Calu3 (cell line): ENCODE measurements around the gene PTPRN2. TPM values are rescaled to one million over a fixed set of nuclear protein-coding genes. Genes with fewer than 3 reads are reported as not detected.

ENCODE experiments used
- BruUV-seq: library from RNA; stranded (reverse); fragments of 400-500 nt; replicated peaks from 2 replicates; lab custom pipeline; 2021; lab: Mats Ljungman, UMichigan
- CTCF ChIA-PET: fragments of 300-600 bp; sonication (Branson Sonifier 250); formaldehyde crosslinking; loops from one replicate; lab custom pipeline; 2022; ENCODE audit warnings: antibody characterized with exemption; lab: Charles Lee
- DNase-seq: peaks from one replicate; pipeline ENCODE4 v3.0.0; 2022
- H3K27ac Mint-ChIP-seq: one replicate; pipeline ENCODE4 v1.8.0; 2022; ENCODE audit warnings: mixed read lengths; ENCODE audit not compliant: unreplicated experiment
- H3K27me3 Mint-ChIP-seq: one replicate; pipeline ENCODE4 v1.8.0; 2022; ENCODE audit warnings: mixed read lengths; ENCODE audit not compliant: unreplicated experiment
- H3K36me3 Mint-ChIP-seq: one replicate; pipeline ENCODE4 v1.8.0; 2022; ENCODE audit warnings: mild to moderate bottlenecking, moderate library complexity, mixed read lengths; ENCODE audit not compliant: insufficient read depth, unreplicated experiment
- H3K4me1 Mint-ChIP-seq: one replicate; pipeline ENCODE4 v1.8.0; 2022; ENCODE audit warnings: mild to moderate bottlenecking, low read depth, mixed read lengths; ENCODE audit not compliant: unreplicated experiment
- H3K4me3 Mint-ChIP-seq: one replicate; pipeline ENCODE4 v1.8.0; 2022; ENCODE audit warnings: mild to moderate bottlenecking, low read depth, moderate library complexity, mixed read lengths; ENCODE audit not compliant: unreplicated experiment
- H3K9me3 Mint-ChIP-seq: one replicate; pipeline ENCODE4 v1.8.0; 2022; ENCODE audit warnings: low read depth, mixed read lengths; ENCODE audit not compliant: unreplicated experiment
- intact Hi-C: fragments of 100-400 bp; cut with micrococcal nuclease; formaldehyde crosslinking; loops from one replicate; pipeline ENCODE4 v1.10.0; 2022; ENCODE audit not compliant: unreplicated experiment
- total RNA-seq: library from RNA; stranded (reverse); gene quantifications from 2 replicates; pipeline ENCODE4 v1.2.3, GENCODE V29; 2022
- TF ChIP-seq, protein P1 (sequence below): fragments of 200-600 bp; IDR thresholded peaks from one replicate; pipeline ENCODE4 v1.8.0; 2022; ENCODE audit warnings: antibody characterized with exemption; ENCODE audit not compliant: unreplicated experiment

The PTPRN2 gene
- total RNA-seq, 1 experiment from 2014 or later: 2.0 TPM

DNA sequence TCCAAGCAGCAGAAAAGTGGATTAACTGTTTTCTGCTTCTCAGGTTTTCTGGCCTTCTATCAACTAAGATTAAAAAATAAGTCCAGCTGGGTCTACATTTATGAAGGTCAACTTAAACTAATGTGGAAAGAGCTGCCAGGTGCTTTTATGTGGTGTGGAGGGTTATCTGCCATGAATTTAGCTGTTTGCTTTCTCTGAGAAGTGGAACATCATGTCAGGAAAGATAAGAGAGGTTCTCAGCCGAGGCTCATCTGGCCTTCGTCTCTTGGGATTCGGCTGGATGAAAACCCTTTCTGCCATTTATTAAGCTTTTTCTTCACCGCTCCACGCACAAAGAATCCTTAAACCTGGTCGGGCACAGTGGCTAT is 5.5 kb downstream of the PTPRN2 start:
- Mint-ChIP-seq H3K9me3 (no peaks in the 10 kb centered on the region), H3K27me3 (peaks cover 20% of the 10 kb centered on the region), H3K27ac (peak overlapping the region; percentile 91), H3K4me3 (peak overlapping the region; percentile 45), H3K4me1 (peaks cover 29% of the 10 kb centered on the region), H3K36me3 (peaks cover 10% of the 10 kb centered on the region)
- intact Hi-C loops: loop anchor here (10.0 kb wide), 1 partner anchor 147 kb away; no protein-coding TSS in a partner anchor
- CTCF ChIA-PET: interaction anchor here (0.6 kb wide), 1 partner anchor 82 kb away, joined by 4 read pairs; no protein-coding TSS in a partner anchor
- TF ChIP-seq, protein P1, sequence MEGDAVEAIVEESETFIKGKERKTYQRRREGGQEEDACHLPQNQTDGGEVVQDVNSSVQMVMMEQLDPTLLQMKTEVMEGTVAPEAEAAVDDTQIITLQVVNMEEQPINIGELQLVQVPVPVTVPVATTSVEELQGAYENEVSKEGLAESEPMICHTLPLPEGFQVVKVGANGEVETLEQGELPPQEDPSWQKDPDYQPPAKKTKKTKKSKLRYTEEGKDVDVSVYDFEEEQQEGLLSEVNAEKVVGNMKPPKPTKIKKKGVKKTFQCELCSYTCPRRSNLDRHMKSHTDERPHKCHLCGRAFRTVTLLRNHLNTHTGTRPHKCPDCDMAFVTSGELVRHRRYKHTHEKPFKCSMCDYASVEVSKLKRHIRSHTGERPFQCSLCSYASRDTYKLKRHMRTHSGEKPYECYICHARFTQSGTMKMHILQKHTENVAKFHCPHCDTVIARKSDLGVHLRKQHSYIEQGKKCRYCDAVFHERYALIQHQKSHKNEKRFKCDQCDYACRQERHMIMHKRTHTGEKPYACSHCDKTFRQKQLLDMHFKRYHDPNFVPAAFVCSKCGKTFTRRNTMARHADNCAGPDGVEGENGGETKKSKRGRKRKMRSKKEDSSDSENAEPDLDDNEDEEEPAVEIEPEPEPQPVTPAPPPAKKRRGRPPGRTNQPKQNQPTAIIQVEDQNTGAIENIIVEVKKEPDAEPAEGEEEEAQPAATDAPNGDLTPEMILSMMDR: no peak
- BruUV-seq: TSS peak; percentile 84
- DNase-seq: no peak

DNA sequence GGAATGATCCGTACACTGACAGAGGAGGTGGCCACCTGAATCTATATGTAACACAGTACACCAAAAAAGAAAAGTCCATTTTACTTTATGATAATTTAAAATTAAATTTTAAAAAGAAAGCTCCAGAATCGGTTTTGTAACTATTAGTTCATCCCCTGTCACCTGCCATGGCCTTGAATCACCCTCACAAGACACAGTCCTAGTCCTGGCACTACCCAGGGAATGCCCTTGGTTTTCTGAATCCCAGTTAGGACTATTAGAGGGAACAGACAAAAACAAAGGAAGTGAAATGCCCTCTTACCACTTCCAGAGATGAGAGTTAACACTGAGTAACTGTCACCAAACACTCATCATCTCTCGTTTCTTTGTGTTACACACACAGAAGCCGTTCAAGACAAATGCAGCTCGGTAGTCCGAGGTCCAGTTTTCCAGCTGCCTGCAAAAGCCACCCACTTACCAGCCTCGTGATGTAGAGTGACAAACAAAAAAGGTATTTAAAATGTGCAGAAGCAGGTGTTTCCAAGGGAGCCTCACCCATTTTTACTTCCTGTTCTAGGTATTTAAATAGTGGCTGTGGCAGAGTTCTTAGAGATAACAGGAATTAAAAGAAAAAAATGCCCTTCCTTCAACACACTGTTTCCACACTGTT is 6.1 kb downstream of the PTPRN2 start:
- peaks cover 18% of the 10 kb centered on the region for H3K27me3 Mint-ChIP-seq
- peaks cover 10% of the 10 kb centered on the region for H3K36me3 Mint-ChIP-seq
- TSS peak; percentile 75 for BruUV-seq
- peak; percentile 62 for DNase-seq
- peaks cover 29% of the 10 kb centered on the region for H3K4me1 Mint-ChIP-seq
- H3K27ac Mint-ChIP-seq: peak overlapping the region; percentile 91
- intact Hi-C loops: loop anchor here (10.0 kb wide), 1 partner anchor 147 kb away; no protein-coding TSS in a partner anchor
- CTCF ChIA-PET: no interaction called here
- H3K4me3 Mint-ChIP-seq: peak overlapping the region; percentile 45
- TF ChIP-seq, protein P1: no peak
- no peaks in the 10 kb centered on the region for H3K9me3 Mint-ChIP-seq

DNA sequence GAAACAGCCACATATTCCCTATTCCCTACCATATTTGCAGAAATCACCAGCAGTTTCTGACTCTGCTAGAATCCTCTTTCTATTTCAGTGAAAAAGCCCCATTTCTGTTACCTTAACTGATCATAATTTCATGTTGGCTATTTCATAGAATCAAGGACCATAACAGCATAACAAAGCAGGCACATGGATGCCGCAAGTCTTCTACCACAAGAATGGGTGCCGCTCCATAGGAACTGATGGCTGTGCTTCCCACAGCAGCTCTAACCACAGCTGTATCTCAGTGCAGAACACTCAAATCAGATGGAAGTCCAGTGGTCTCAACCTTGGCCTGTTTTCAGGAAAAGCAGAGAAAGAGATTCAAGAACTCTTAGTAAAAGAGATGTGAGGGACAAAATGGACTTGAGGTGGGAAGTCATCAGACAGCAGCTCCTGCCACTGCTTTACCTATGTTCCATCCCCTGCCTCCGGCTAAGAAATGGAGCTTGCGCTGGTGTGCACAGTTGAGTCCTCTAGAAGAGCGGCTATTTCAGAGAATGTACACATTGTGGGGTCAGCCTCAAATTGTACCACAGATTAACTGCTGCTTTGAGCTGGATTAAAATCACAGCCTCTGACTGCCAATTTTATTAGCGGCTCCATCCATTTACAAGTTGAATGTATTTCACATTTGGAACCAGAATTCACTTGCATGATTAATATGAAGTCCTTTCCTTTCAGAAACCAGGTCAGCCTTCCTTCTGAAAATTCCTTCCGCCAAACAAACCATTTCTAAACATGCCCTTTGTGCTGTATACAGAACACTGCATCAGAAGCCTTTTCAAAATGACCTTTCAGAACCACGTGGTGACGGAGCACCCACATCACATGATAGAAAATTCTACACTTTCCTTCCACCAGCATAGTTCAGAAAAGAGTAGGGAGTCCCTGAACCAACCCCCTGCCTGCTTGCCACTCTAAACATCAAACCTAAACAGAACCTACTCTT is 7.7 kb downstream of the PTPRN2 start:
- Mint-ChIP-seq H3K27ac (peak overlapping the region; percentile 91), H3K4me3 (no peak overlapping the region), H3K9me3 (no peaks in the 10 kb centered on the region), H3K36me3 (peaks cover 5% of the 10 kb centered on the region), H3K27me3 (peaks cover 2% of the 10 kb centered on the region), H3K4me1 (peaks cover 29% of the 10 kb centered on the region)
- TF ChIP-seq, protein P1: no peak
- no peak for DNase-seq
- intact Hi-C loops: loop anchor here (10.0 kb wide), 1 partner anchor 145 kb away; no protein-coding TSS in a partner anchor
- CTCF ChIA-PET: no interaction called here
- no TSS peak for BruUV-seq

DNA sequence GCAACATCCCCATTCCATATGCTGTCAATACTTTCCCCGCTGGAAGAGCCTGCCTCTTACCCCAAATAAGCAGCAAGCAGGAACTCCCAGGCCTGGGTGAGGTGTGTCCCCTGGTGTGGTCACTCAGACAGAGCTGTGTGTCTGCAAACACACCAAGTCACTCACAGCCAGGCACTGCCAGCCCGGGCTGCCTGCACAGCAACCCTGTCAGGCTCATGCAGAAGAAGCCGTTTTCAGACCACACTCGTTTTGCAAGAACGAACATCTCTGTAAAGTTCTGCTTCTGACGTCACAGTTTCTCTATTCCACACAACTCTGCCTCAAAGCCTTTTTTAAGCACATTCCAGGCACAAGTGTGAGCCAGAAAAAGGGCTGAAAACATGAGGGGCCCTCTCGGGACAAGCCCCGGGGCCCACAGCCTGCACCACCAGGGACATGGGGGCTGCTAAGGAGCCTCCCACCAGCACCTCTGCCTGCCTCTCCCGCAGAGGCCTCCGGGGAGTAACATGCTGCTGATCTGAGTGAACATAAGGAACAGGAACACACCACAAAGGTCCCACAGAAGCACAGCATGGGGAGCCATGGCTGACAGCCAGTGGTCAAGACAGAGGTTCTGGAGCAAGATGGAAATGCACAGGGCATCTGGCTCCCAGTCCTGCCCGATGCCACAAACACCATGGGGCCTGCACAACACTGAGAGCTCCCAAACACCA is 11.4 kb downstream of the PTPRN2 start:
- Mint-ChIP-seq H3K27ac (no peak overlapping the region), H3K4me3 (no peak overlapping the region), H3K9me3 (no peaks in the 10 kb centered on the region), H3K27me3 (no peaks in the 10 kb centered on the region), H3K4me1 (peaks cover 5% of the 10 kb centered on the region), H3K36me3 (no peaks in the 10 kb centered on the region)
- TF ChIP-seq, protein P1: no peak
- no TSS peak for BruUV-seq
- CTCF ChIA-PET: no interaction called here
- DNase-seq: no peak
- intact Hi-C loops: no loop called here
